Measurements from ENCODE around the gene SCAMP3. TPM values are rescaled to one million over a fixed set of nuclear protein-coding genes. Genes with fewer than 3 reads are reported as not detected.
A peak's percentile ranks its signal among the peaks of the same experiment; 100 is the strongest.

The SCAMP3 gene
- total and polyA plus RNA-seq, 2 donors (not counting 3 experiments of a cell fraction or from before 2014, with no cell fraction given): 80.1 to 306 TPM

- intact Hi-C loops (cut with micrococcal nuclease) (loop anchor here (1.0 to 2.0 kb wide), 4 partner anchors 10 to 51 kb away; partner anchors contain the start of genes ENTREP3 and SCAMP3), dilution Hi-C loops (cut with MboI; ENCODE audit: extremely low pct_ligation_motif_present, low sequenced_read_pairs) (no loop called here)
- Histone ChIP-seq H3K4me3 (replicated peaks in 1 of 3; ENCODE audit: insufficient read depth in 1 of 3, low read depth in 1 of 3, low read length in 3 of 3) (peak overlapping the region; percentile 80 to 93 (median 86)), H2AFZ (ENCODE audit: low read depth, low read length) (peak overlapping the region; percentile 32), H3K27me3 (ENCODE audit: control insufficient read depth in 2 of 2, insufficient read depth in 2 of 2, low read length in 2 of 2) (no peaks in the 10 kb centered on the region), H3K27ac (ENCODE audit: insufficient read depth, low read depth, low read length) (peak overlapping the region; percentile 11), H3K79me2 (ENCODE audit: control insufficient read depth, insufficient read depth, low read length) (peaks cover 26% of the 10 kb centered on the region), H3K9ac (replicated peaks; ENCODE audit: extremely low read depth, insufficient read depth, low read length) (peak overlapping the region; percentile 74), H3K9me3 (replicated peaks; ENCODE audit: control insufficient read depth, insufficient read depth, low read length) (no peaks in the 10 kb centered on the region), H3K4me1 (ENCODE audit: control insufficient read depth, extremely low read depth, insufficient read depth, low read length) (peaks cover 13% of the 10 kb centered on the region), H4K20me1 (replicated peaks; ENCODE audit: control insufficient read depth, extremely low read depth, insufficient read depth, low read length) (no peaks in the 10 kb centered on the region), H3K4me2 (ENCODE audit: insufficient read depth, low read length) (peak overlapping the region; percentile 63), H3K9me1 (replicated peaks; ENCODE audit: control insufficient read depth, extremely low read depth, insufficient read depth, low read length) (no peaks in the 10 kb centered on the region), H3K36me3 (ENCODE audit: control insufficient read depth in 2 of 2, extremely low read depth in 1 of 2, insufficient read depth in 2 of 2, low read length in 2 of 2) (peaks cover 20 to 25% of the 10 kb centered on the region in 2 experiments)
- DNase-seq (ENCODE audit: low read depth, low spot score) (peak; percentile 57), FAIRE-seq (peak; percentile 15)
- peak; percentile 15 for TF ChIP-seq POLR2A (IDR thresholded peaks at IDR 0.05; ENCODE audit: low read depth, low read length)
- TF ChIP-seq POLR2AphosphoS5 (IDR thresholded peaks at IDR 0.05; ENCODE audit: insufficient read depth, low read depth, low read length): peak; percentile 20
- no peak for TF ChIP-seq CTCF (IDR thresholded peaks at IDR 0.05; ENCODE audit: extremely low read depth in 1 of 2, insufficient read depth in 1 of 2, low read depth in 1 of 2, low read length in 2 of 2)
- BruUV-seq (replicated peaks): TSS peak; percentile 68
- POLR2A ChIA-PET: interaction anchor here (0.6 to 1.7 kb wide), 6 partner anchors 10 to 139 kb away, joined by 3 to 12 read pairs (median 4); partner anchors contain the start of genes RUSC1 and SCAMP3
- CTCF ChIA-PET: interaction anchor here (0.8 to 2.5 kb wide), 11 partner anchors 9 to 376 kb away, joined by 3 to 19 read pairs (median 4); partner anchors contain the start of genes FDPS, RUSC1 and SCAMP3
Measured at GRCh38 chr1:155272466-155273342, 10.5 kb upstream of the SCAMP3 start.

GRCh38 chr1:155269381-155269780 lies 7.2 kb upstream of the SCAMP3 start:
- FAIRE-seq (no peak), DNase-seq (ENCODE audit: low read depth, low spot score) (no peak)
- Histone ChIP-seq H3K27me3 (ENCODE audit: control insufficient read depth in 2 of 2, insufficient read depth in 2 of 2, low read length in 2 of 2) (no peaks in the 10 kb centered on the region), H4K20me1 (replicated peaks; ENCODE audit: control insufficient read depth, extremely low read depth, insufficient read depth, low read length) (no peaks in the 10 kb centered on the region), H3K36me3 (ENCODE audit: control insufficient read depth in 2 of 2, extremely low read depth in 1 of 2, insufficient read depth in 2 of 2, low read length in 2 of 2) (peaks cover 29 to 40% of the 10 kb centered on the region in 2 experiments), H3K4me1 (ENCODE audit: control insufficient read depth, extremely low read depth, insufficient read depth, low read length) (peaks cover 11% of the 10 kb centered on the region), H3K9ac (replicated peaks; ENCODE audit: extremely low read depth, insufficient read depth, low read length) (no peak overlapping the region), H2AFZ (ENCODE audit: low read depth, low read length) (no peak overlapping the region), H3K9me3 (replicated peaks; ENCODE audit: control insufficient read depth, insufficient read depth, low read length) (no peaks in the 10 kb centered on the region), H3K4me2 (ENCODE audit: insufficient read depth, low read length) (no peak overlapping the region), H3K27ac (ENCODE audit: insufficient read depth, low read depth, low read length) (no peak overlapping the region), H3K4me3 (replicated peaks in 1 of 3; ENCODE audit: insufficient read depth in 1 of 3, low read depth in 1 of 3, low read length in 3 of 3) (no peak overlapping the region), H3K79me2 (ENCODE audit: control insufficient read depth, insufficient read depth, low read length) (peaks cover 26% of the 10 kb centered on the region), H3K9me1 (replicated peaks; ENCODE audit: control insufficient read depth, extremely low read depth, insufficient read depth, low read length) (no peaks in the 10 kb centered on the region)
- BruUV-seq (replicated peaks): no TSS peak
- intact Hi-C loops (cut with micrococcal nuclease) (no loop called here), dilution Hi-C loops (cut with MboI; ENCODE audit: extremely low pct_ligation_motif_present, low sequenced_read_pairs) (no loop called here)
- ChIA-PET POLR2A (no interaction called here), CTCF (no interaction called here)
- TF ChIP-seq POLR2A (IDR thresholded peaks at IDR 0.05; ENCODE audit: low read depth, low read length): no peak
- TF ChIP-seq FOS (IDR thresholded peaks at IDR 0.05; ENCODE audit: borderline replicate concordance, insufficient read depth, low read length): no peak
- TF ChIP-seq MYC (IDR thresholded peaks at IDR 0.05; ENCODE audit: low read depth, low read length): no peak
- TF ChIP-seq CTCF (IDR thresholded peaks at IDR 0.05; ENCODE audit: extremely low read depth in 1 of 2, insufficient read depth in 1 of 2, low read depth in 1 of 2, low read length in 2 of 2): no peak
- TF ChIP-seq JUN (IDR thresholded peaks at IDR 0.05; ENCODE audit: borderline replicate concordance, insufficient read depth, insufficient read length, low read depth): no peak
- no peak for TF ChIP-seq MAX (IDR thresholded peaks at IDR 0.05; ENCODE audit: insufficient read depth, insufficient read length)
- TF ChIP-seq POLR2AphosphoS5 (IDR thresholded peaks at IDR 0.05; ENCODE audit: insufficient read depth, low read depth, low read length): no peak
- TF ChIP-seq GATA2 (IDR thresholded peaks at IDR 0.05; ENCODE audit: insufficient read depth, insufficient read length, low read depth, low read length): no peak
- no peak for TF ChIP-seq EZH2 (IDR thresholded peaks at IDR 0.05; ENCODE audit: borderline replicate concordance, low read depth, low read length, severe bottlenecking)

Measured in endothelial cell of umbilical vein (primary cell).